GM23248 (cell line): ENCODE data around the gene ATG16L2. TPM values are rescaled to one million over a fixed set of nuclear protein-coding genes. Genes with fewer than 3 reads are reported as not detected.

Experiments
- DNase-seq: peaks from one replicate; pipeline ENCODE4 v3.0.0-alpha.2; 2015
- H2AFZ ChIP-seq: fragments of 200-600 bp; sonication (generic); 2 replicates; pipeline ENCODE4 v1.6.1; 2016; ENCODE audit warnings: antibody characterized with exemption
- H3F3A ChIP-seq: fragments of 200-600 bp; sonication (generic); 2 replicates; pipeline ENCODE4 v1.6.1; 2016; ENCODE audit warnings: mild to moderate bottlenecking, antibody characterized with exemption, mixed run types; ENCODE audit not compliant: insufficient read depth
- H3K27ac ChIP-seq: fragments of 200-600 bp; sonication (generic); 2 replicates; pipeline ENCODE4 v1.5.1; 2016; ENCODE audit warnings: mild to moderate bottlenecking
- H3K27me3 ChIP-seq: fragments of 200-600 bp; sonication (generic); replicated peaks from 2 replicates; pipeline ENCODE4 v1.6.1; 2016; ENCODE audit warnings: mild to moderate bottlenecking; ENCODE audit not compliant: insufficient read depth
- H3K36me3 ChIP-seq: fragments of 200-600 bp; sonication (generic); 2 replicates; pipeline ENCODE4 v1.6.1; 2016; ENCODE audit warnings: low read depth, mild to moderate bottlenecking
- H3K4me1 ChIP-seq: fragments of 200-600 bp; sonication (generic); 2 replicates; pipeline ENCODE4 v1.6.1; 2016; ENCODE audit warnings: mild to moderate bottlenecking; ENCODE audit not compliant: insufficient read depth
- H3K4me2 ChIP-seq: fragments of 200-600 bp; sonication (generic); one replicate; pipeline ENCODE4 v1.6.1; 2016; ENCODE audit warnings: mild to moderate bottlenecking; ENCODE audit not compliant: unreplicated experiment
- H3K4me3 ChIP-seq: fragments of 200-600 bp; sonication (generic); 2 replicates; pipeline ENCODE4 v1.5.1; 2016; ENCODE audit warnings: mild to moderate bottlenecking
- H3K79me2 ChIP-seq: fragments of 200-600 bp; sonication (generic); 2 replicates; pipeline ENCODE4 v1.6.1; 2016; ENCODE audit warnings: mild to moderate bottlenecking; ENCODE audit not compliant: insufficient read depth
- H3K9ac ChIP-seq: fragments of 200-600 bp; sonication (generic); 2 replicates; pipeline ENCODE4 v1.6.1; 2016; ENCODE audit warnings: mild to moderate bottlenecking
- H3K9me2 ChIP-seq: fragments of 200-600 bp; sonication (generic); 2 replicates; pipeline ENCODE4 v1.6.1; 2016; ENCODE audit warnings: mixed run types, mild to moderate bottlenecking, moderate library complexity; ENCODE audit not compliant: insufficient read depth
- H3K9me3 ChIP-seq: fragments of 200-600 bp; sonication (generic); one replicate; pipeline ENCODE4 v1.6.1; 2017; ENCODE audit warnings: low read depth
- H4K20me1 ChIP-seq: fragments of 200-600 bp; sonication (generic); 2 replicates; pipeline ENCODE4 v1.6.0; 2016; ENCODE audit not compliant: insufficient read depth
- EZH2 ChIP-seq: fragments of 200-600 bp; sonication (generic); IDR thresholded peaks from 2 replicates; pipeline ENCODE4 v1.6.1; 2018; ENCODE audit warnings: antibody characterized with exemption, mild to moderate bottlenecking; ENCODE audit not compliant: insufficient read depth, poor library complexity, severe bottlenecking
- EZH2phosphoT487 ChIP-seq: fragments of 200-600 bp; sonication (generic); IDR thresholded peaks from 2 replicates; pipeline ENCODE4 v1.6.1; 2018; ENCODE audit warnings: antibody characterized with exemption, moderate library complexity, mild to moderate bottlenecking, low read depth; ENCODE audit not compliant: insufficient read depth
- WGBS, 2 experiments: methylation state at CpG; one replicate each; pipeline ENCODE4 v1.1.6; 2015 to 2017; ENCODE audit warnings: low lambda C conversion rate in 2 of 2, low coverage in 1 of 2; ENCODE audit errors: missing lambda C conversion rate in 2 of 2; 5-methylcytosine and 5-hydroxymethylcytosine counted together
- in situ Hi-C: fragments of 300-500 bp; cut with MboI; formaldehyde crosslinking; loops from 2 replicates; pipeline ENCODE4 v1.15.0; 2020
- polyA plus RNA-seq: library from polyadenylated mRNA; unstranded; fragments of >200 nt; fragmentation: Nextera tagmentation; extraction: Ambion mirVana; gene quantifications from 2 replicates; pipeline ENCODE4 v1.2.1, GENCODE V29; 2016
- total RNA-seq: library from RNA; depleted of rRNA; stranded (reverse); fragments of >200 nt; shearing (Covaris generic); gene quantifications from 2 replicates; pipeline ENCODE4 v1.2.3, GENCODE V29; 2014

ATG16L2 gene
- total and polyA plus RNA-seq, 2 experiments from 2014 or later: 12.3 to 14.3 TPM

- 41 to 44% methylated on average over 13 of the region's 13 CpGs for WGBS, 2 experiments
- peaks cover under 1% of the 10 kb centered on the region; the same call in 1 of the 2 replicates for H3K36me3 ChIP-seq
- H3K4me2 ChIP-seq: no peak overlapping the region
- no peaks in the 10 kb centered on the region for H3K4me1 ChIP-seq
- H3K9me2 ChIP-seq: no peaks in the 10 kb centered on the region
- no peaks in the 10 kb centered on the region for H3K27me3 ChIP-seq
- H3K9ac ChIP-seq: no peak overlapping the region
- no peak overlapping the region for H3K4me3 ChIP-seq
- in situ Hi-C loops: loop anchor here (10.0 to 25.0 kb wide), 2 partner anchors 343 to 456 kb away; no protein-coding TSS in a partner anchor
- peak; percentile 89 for DNase-seq
- H3K79me2 ChIP-seq: no peaks in the 10 kb centered on the region
- no peaks in the 10 kb centered on the region for H4K20me1 ChIP-seq
- H2AFZ ChIP-seq: no peak overlapping the region
- TF ChIP-seq EZH2 (no peak), EZH2phosphoT487 (no peak)
- H3K9me3 ChIP-seq: no peaks in the 10 kb centered on the region
- no peak overlapping the region for H3K27ac ChIP-seq
- no peaks in the 10 kb centered on the region for H3F3A ChIP-seq
Measured at GRCh38 chr11:72831521-72832300, 17.5 kb downstream of the ATG16L2 start.

- Histone ChIP-seq H3K79me2 (no peaks in the 10 kb centered on the region), H3F3A (peaks cover 7% of the 10 kb centered on the region; the same call in 1 of the 2 replicates), H3K4me3 (no peak overlapping the region), H3K9me3 (no peaks in the 10 kb centered on the region), H2AFZ (no peak overlapping the region), H3K9me2 (no peaks in the 10 kb centered on the region), H3K27ac (no peak overlapping the region), H3K4me1 (no peaks in the 10 kb centered on the region), H3K4me2 (no peak overlapping the region), H3K27me3 (no peaks in the 10 kb centered on the region), H3K9ac (no peak overlapping the region), H4K20me1 (no peaks in the 10 kb centered on the region), H3K36me3 (peaks cover 5% of the 10 kb centered on the region; the same call in 1 of the 2 replicates)
- in situ Hi-C loops: loop anchor here (10.0 to 25.0 kb wide), 2 partner anchors 342 to 455 kb away; no protein-coding TSS in a partner anchor
- DNase-seq: no peak
- TF ChIP-seq EZH2phosphoT487 (no peak), EZH2 (no peak)
- WGBS, 2 experiments: 88 to 90% methylated on average over 9 of the region's 9 CpGs
Measured at GRCh38 chr11:72832301-72833082, 18.3 kb downstream of the ATG16L2 start.

- Histone ChIP-seq H3K9me3 (no peaks in the 10 kb centered on the region), H3K4me3 (no peak overlapping the region), H3K27me3 (no peaks in the 10 kb centered on the region), H4K20me1 (no peaks in the 10 kb centered on the region), H3K4me1 (peaks cover 4% of the 10 kb centered on the region), H3K79me2 (no peaks in the 10 kb centered on the region), H3K36me3 (peaks cover 5% of the 10 kb centered on the region; the same call in 1 of the 2 replicates), H3K27ac (no peak overlapping the region), H2AFZ (no peak overlapping the region), H3K9me2 (no peaks in the 10 kb centered on the region), H3K9ac (no peak overlapping the region), H3F3A (peaks cover 14% of the 10 kb centered on the region), H3K4me2 (no peak overlapping the region)
- 96 to 99% methylated on average over 5 of the region's 5 CpGs for WGBS, 2 experiments
- in situ Hi-C loops: loop anchor here (10.0 to 25.0 kb wide), 2 partner anchors 342 to 454 kb away; no protein-coding TSS in a partner anchor
- DNase-seq: no peak
- TF ChIP-seq EZH2phosphoT487: no peak
- TF ChIP-seq EZH2: no peak
Measured at GRCh38 chr11:72833083-72833733, 19.0 kb downstream of the ATG16L2 start.
